HG02938 (cell line): Measurements from ENCODE around the gene RAB3GAP1.

Experiments
- ATAC-seq: cut with Tn5 transposase; IDR thresholded peaks from one replicate; pipeline ENCODE4 v1.9.1; 2021; ENCODE audit warnings: mild to moderate bottlenecking, moderate library complexity; ENCODE audit not compliant: unreplicated experiment

Gene RAB3GAP1

GRCh38 chr2:135162377-135162776 lies 110.3 kb downstream of the RAB3GAP1 start:
- ATAC-seq: no peak

- ATAC-seq: no peak
Observed at GRCh38 chr2:135162786-135163185, 110.7 kb downstream of the RAB3GAP1 start.

- ATAC-seq: no peak
Observed at GRCh38 chr2:135163306-135163705, 111.2 kb downstream of the RAB3GAP1 start.

- no peak for ATAC-seq
Observed at GRCh38 chr2:135163901-135164300, 111.8 kb downstream of the RAB3GAP1 start.

- ATAC-seq: no peak
Observed at GRCh38 chr2:135164431-135164830, 112.3 kb downstream of the RAB3GAP1 start.

GRCh38 chr2:135167273-135167672 lies 115.2 kb downstream of the RAB3GAP1 start:
- ATAC-seq: no peak

- no peak for ATAC-seq
Observed at GRCh38 chr2:135168204-135168856, 116.2 kb downstream of the RAB3GAP1 start.

GRCh38 chr2:135169900-135170753 lies 118.0 kb downstream of the RAB3GAP1 start:
- no peak for ATAC-seq

GRCh38 chr2:135174049-135174809 lies 122.1 kb downstream of the RAB3GAP1 start:
- ATAC-seq: no peak

GRCh38 chr2:135174810-135175093 lies 122.7 kb downstream of the RAB3GAP1 start:
- no peak for ATAC-seq

GRCh38 chr2:135175177-135175576 lies 123.1 kb downstream of the RAB3GAP1 start:
- ATAC-seq: no peak

GRCh38 chr2:135179689-135180088 lies 127.6 kb downstream of the RAB3GAP1 start:
- no peak for ATAC-seq

GRCh38 chr2:135182190-135182589 lies 130.1 kb downstream of the RAB3GAP1 start:
- ATAC-seq: no peak

GRCh38 chr2:135182601-135183000 lies 130.5 kb downstream of the RAB3GAP1 start:
- no peak for ATAC-seq

GRCh38 chr2:135183822-135184221 lies 131.7 kb downstream of the RAB3GAP1 start:
- no peak for ATAC-seq

- no peak for ATAC-seq
Observed at GRCh38 chr2:135186054-135186453, 134.0 kb downstream of the RAB3GAP1 start.

GRCh38 chr2:135187270-135187669 lies 135.2 kb downstream of the RAB3GAP1 start:
- ATAC-seq: no peak

- no peak for ATAC-seq
Observed at GRCh38 chr2:135189148-135189547, 137.1 kb downstream of the RAB3GAP1 start.

GRCh38 chr2:135190799-135191198 lies 138.7 kb downstream of the RAB3GAP1 start:
- no peak for ATAC-seq

GRCh38 chr2:135198481-135198880 lies 146.4 kb downstream of the RAB3GAP1 start:
- no peak for ATAC-seq

GRCh38 chr2:135202751-135203150 lies 150.7 kb downstream of the RAB3GAP1 start:
- ATAC-seq: no peak

GRCh38 chr2:135203944-135204343 lies 151.9 kb downstream of the RAB3GAP1 start:
- ATAC-seq: no peak
